Muscle of leg (tissue), 11 donors: ENCODE data around the gene TTC28. TPM values are rescaled to one million over a fixed set of nuclear protein-coding genes. Genes with fewer than 3 reads are reported as not detected.
"Not testable (repeated sequence)": the region's sequence is repeated elsewhere in the genome, so short reads cannot be mapped to it uniquely, and the experiment has no call there.

Experiments used
- DNase-seq: peaks from one replicate; pipeline ENCODE4 v3.0.0; 2013
- H3K27ac ChIP-seq: one replicate; pipeline ENCODE4 v1.5.1; 2013; ENCODE audit warnings: mild to moderate bottlenecking, low read length, control low read depth
- H3K27me3 ChIP-seq: one replicate; pipeline ENCODE4 v1.6.1; 2013; ENCODE audit warnings: low read length; ENCODE audit not compliant: control insufficient read depth, insufficient read depth
- H3K36me3 ChIP-seq: one replicate; pipeline ENCODE4 v1.6.1; 2013; ENCODE audit warnings: low read length; ENCODE audit not compliant: control insufficient read depth, insufficient read depth
- H3K4me1 ChIP-seq: one replicate; pipeline ENCODE4 v1.6.1; 2013; ENCODE audit warnings: low read length; ENCODE audit not compliant: control insufficient read depth, insufficient read depth
- H3K4me3 ChIP-seq: one replicate; pipeline ENCODE4 v1.5.1; 2013; ENCODE audit warnings: low read length, control low read depth
- H3K9me3 ChIP-seq: replicated peaks from 2 replicates; pipeline ENCODE4 v1.6.1; 2013; ENCODE audit warnings: low read depth, low read length; ENCODE audit not compliant: control insufficient read depth
- WGBS: methylation state at CpG from one replicate; pipeline ENCODE4 v1.1.5; 2013; ENCODE audit warnings: missing lambda C conversion rate; ENCODE audit not compliant: insufficient coverage; 5-methylcytosine and 5-hydroxymethylcytosine counted together
- polyA plus RNA-seq, 8 donors: library from polyadenylated mRNA; unstranded; fragments of 120-200 nt; gene quantifications; one replicate each; pipeline versions ENCODE4 v1.2.1 to v1.2.3, GENCODE V29; 2013; ENCODE audit warnings: inconsistent platforms in 1 of 8, low replicate concordance in 1 of 8; ENCODE audit not compliant: insufficient read length in 8 of 8, insufficient read depth in 1 of 8
- total RNA-seq: library from RNA; stranded (reverse); fragments of 120-200 nt; gene quantifications from one replicate; pipeline ENCODE4 v1.2.4, GENCODE V29; 2013

The TTC28 gene
- total and polyA plus RNA-seq, 9 donors, result 17.9 to 31.8 (median 24.9) TPM

GRCh38 chr22:28379075-28379779 lies 300.4 kb downstream of the TTC28 start:
- Histone ChIP-seq H3K4me1 (no peaks in the 10 kb centered on the region), H3K9me3 (no peaks in the 10 kb centered on the region), H3K36me3 (no peaks in the 10 kb centered on the region), H3K27ac (no peak overlapping the region), H3K4me3 (no peak overlapping the region), H3K27me3 (no peaks in the 10 kb centered on the region)
- no peak for DNase-seq

- H3K27ac ChIP-seq, result no peak overlapping the region
- no peak for DNase-seq
- no peak overlapping the region for H3K4me3 ChIP-seq
- H3K9me3 ChIP-seq, result no peaks in the 10 kb centered on the region
- H3K36me3 ChIP-seq, result no peaks in the 10 kb centered on the region
- no peaks in the 10 kb centered on the region for H3K4me1 ChIP-seq
- no peaks in the 10 kb centered on the region for H3K27me3 ChIP-seq
Observed at GRCh38 chr22:28375761-28376534, 303.7 kb downstream of the TTC28 start.

GRCh38 chr22:28373831-28374230 lies 305.8 kb downstream of the TTC28 start:
- no peaks in the 10 kb centered on the region for H3K4me1 ChIP-seq
- H3K9me3 ChIP-seq, result peaks cover 3% of the 10 kb centered on the region
- peak overlapping the region; percentile 13 for H3K27ac ChIP-seq
- H3K36me3 ChIP-seq, result no peaks in the 10 kb centered on the region
- H3K4me3 ChIP-seq, result no peak overlapping the region
- DNase-seq, result peak; percentile 74
- no CpG with 5 or more reads among the region's 2 CpGs for WGBS
- no peaks in the 10 kb centered on the region for H3K27me3 ChIP-seq

- H3K36me3 ChIP-seq, result no peaks in the 10 kb centered on the region
- WGBS, result 85% methylated on average over 2 of the region's 2 CpGs
- H3K4me1 ChIP-seq, result no peaks in the 10 kb centered on the region
Observed at GRCh38 chr22:28369854-28370253, 309.8 kb downstream of the TTC28 start.

GRCh38 chr22:28366856-28367255 lies 312.8 kb downstream of the TTC28 start:
- Histone ChIP-seq H3K27ac (no peak overlapping the region), H3K36me3 (no peaks in the 10 kb centered on the region), H3K9me3 (peaks cover 10% of the 10 kb centered on the region), H3K27me3 (no peaks in the 10 kb centered on the region), H3K4me3 (no peak overlapping the region), H3K4me1 (no peaks in the 10 kb centered on the region)
- no CpG with 5 or more reads among the region's 1 CpG for WGBS
- no peak for DNase-seq

More at GRCh38 chr22:28369854-28370253, 309.8 kb downstream of the TTC28 start:
- H3K27ac ChIP-seq, result no peak overlapping the region
- H3K4me3 ChIP-seq, result no peak overlapping the region
- DNase-seq, result no peak
- H3K9me3 ChIP-seq, result peaks cover 3% of the 10 kb centered on the region
- no peaks in the 10 kb centered on the region for H3K27me3 ChIP-seq

GRCh38 chr22:28365371-28365770 lies 314.3 kb downstream of the TTC28 start:
- no peak overlapping the region for H3K4me3 ChIP-seq
- no CpG with 5 or more reads among the region's 1 CpG for WGBS
- H3K36me3 ChIP-seq, result no peaks in the 10 kb centered on the region
- no peak for DNase-seq
- no peaks in the 10 kb centered on the region for H3K27me3 ChIP-seq
- peaks cover 10% of the 10 kb centered on the region for H3K9me3 ChIP-seq
- H3K27ac ChIP-seq, result no peak overlapping the region
- H3K4me1 ChIP-seq, result no peaks in the 10 kb centered on the region

- H3K4me3 ChIP-seq, H3K4me1 ChIP-seq, DNase-seq, H3K36me3 ChIP-seq, H3K27me3 ChIP-seq, H3K27ac ChIP-seq: not testable (repeated sequence)
- no CpG with 5 or more reads among the region's 3 CpGs for whole genome bisulfite sequencing
- peaks cover 10% of the 10 kb centered on the region for H3K9me3 ChIP-seq
Observed at GRCh38 chr22:28364105-28364504, 315.5 kb downstream of the TTC28 start.

- no peak for DNase-seq
- Histone ChIP-seq H3K27me3 (no peaks in the 10 kb centered on the region), H3K4me1 (no peaks in the 10 kb centered on the region), H3K27ac (no peak overlapping the region), H3K4me3 (no peak overlapping the region), H3K36me3 (no peaks in the 10 kb centered on the region), H3K9me3 (peaks cover 7% of the 10 kb centered on the region)
Observed at GRCh38 chr22:28360939-28361338, 318.7 kb downstream of the TTC28 start.

GRCh38 chr22:28358312-28358711 lies 321.3 kb downstream of the TTC28 start:
- WGBS, result no CpG with 5 or more reads among the region's 2 CpGs

GRCh38 chr22:28357193-28357592 lies 322.4 kb downstream of the TTC28 start:
- WGBS, result no CpG with 5 or more reads among the region's 1 CpG
- H3K4me1 ChIP-seq, result no peaks in the 10 kb centered on the region
- no peak for DNase-seq

More at GRCh38 chr22:28358312-28358711, 321.3 kb downstream of the TTC28 start:
- no peak overlapping the region for H3K27ac ChIP-seq
- no peaks in the 10 kb centered on the region for H3K4me1 ChIP-seq
- no peaks in the 10 kb centered on the region for H3K36me3 ChIP-seq
- peaks cover 4% of the 10 kb centered on the region for H3K9me3 ChIP-seq
- H3K4me3 ChIP-seq, result no peak overlapping the region
- DNase-seq, result no peak
- H3K27me3 ChIP-seq, result no peaks in the 10 kb centered on the region

More at GRCh38 chr22:28357193-28357592, 322.4 kb downstream of the TTC28 start:
- H3K27me3 ChIP-seq, result no peaks in the 10 kb centered on the region
- no peak overlapping the region for H3K4me3 ChIP-seq
- H3K9me3 ChIP-seq, result no peaks in the 10 kb centered on the region
- no peak overlapping the region for H3K27ac ChIP-seq
- H3K36me3 ChIP-seq, result no peaks in the 10 kb centered on the region
